ENCODE results near the gene DGKH. TPM values are rescaled to one million over a fixed set of nuclear protein-coding genes. Genes with fewer than 3 reads are reported as not detected.

The DGKH gene
- total and polyA plus RNA-seq, 9 of the 15 experiments (the other 6 are each of a cell fraction or from before 2014, with no cell fraction given), result 0.38 to 4.4 (median 3.1) TPM

DNA sequence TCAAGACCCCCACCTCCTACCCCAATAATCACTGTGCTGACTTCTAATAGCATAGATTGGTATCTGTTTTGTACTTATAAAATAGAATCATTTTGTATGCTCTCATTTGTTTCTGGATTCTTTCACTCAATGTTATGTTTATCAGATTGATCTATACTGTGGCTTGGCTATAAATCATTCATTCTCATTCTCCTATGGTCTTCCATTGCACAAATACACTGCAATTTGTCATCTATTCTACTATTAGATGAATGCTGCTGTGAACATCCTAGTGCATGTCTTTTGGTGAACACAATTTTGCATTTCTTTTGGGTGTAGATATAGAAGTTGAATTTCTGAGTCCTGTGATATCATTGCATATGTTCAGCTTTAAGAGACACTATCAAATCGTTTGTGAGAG, 128.7 kb downstream of the DGKH start (continued):
- TF ChIP-seq, protein P1, sequence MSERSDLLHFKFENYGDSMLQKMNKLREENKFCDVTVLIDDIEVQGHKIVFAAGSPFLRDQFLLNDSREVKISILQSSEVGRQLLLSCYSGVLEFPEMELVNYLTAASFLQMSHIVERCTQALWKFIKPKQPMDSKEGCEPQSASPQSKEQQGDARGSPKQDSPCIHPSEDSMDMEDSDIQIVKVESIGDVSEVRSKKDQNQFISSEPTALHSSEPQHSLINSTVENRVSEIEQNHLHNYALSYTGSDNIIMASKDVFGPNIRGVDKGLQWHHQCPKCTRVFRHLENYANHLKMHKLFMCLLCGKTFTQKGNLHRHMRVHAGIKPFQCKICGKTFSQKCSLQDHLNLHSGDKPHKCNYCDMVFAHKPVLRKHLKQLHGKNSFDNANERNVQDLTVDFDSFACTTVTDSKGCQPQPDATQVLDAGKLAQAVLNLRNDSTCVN (CRISPR knock-in tag; IDR thresholded peaks at IDR 0.05), result no peak
- TF ChIP-seq, protein P2, sequence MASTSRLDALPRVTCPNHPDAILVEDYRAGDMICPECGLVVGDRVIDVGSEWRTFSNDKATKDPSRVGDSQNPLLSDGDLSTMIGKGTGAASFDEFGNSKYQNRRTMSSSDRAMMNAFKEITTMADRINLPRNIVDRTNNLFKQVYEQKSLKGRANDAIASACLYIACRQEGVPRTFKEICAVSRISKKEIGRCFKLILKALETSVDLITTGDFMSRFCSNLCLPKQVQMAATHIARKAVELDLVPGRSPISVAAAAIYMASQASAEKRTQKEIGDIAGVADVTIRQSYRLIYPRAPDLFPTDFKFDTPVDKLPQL (IDR thresholded peaks at IDR 0.05; ENCODE audit: extremely low read depth, insufficient read length), result no peak
- TF ChIP-seq, protein P3, sequence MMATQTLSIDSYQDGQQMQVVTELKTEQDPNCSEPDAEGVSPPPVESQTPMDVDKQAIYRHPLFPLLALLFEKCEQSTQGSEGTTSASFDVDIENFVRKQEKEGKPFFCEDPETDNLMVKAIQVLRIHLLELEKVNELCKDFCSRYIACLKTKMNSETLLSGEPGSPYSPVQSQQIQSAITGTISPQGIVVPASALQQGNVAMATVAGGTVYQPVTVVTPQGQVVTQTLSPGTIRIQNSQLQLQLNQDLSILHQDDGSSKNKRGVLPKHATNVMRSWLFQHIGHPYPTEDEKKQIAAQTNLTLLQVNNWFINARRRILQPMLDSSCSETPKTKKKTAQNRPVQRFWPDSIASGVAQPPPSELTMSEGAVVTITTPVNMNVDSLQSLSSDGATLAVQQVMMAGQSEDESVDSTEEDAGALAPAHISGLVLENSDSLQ (IDR thresholded peaks at IDR 0.05), result 0 out of 2 replicates have a peak, but pooled peaks have one; percentile 25
- no peak for TF ChIP-seq ESRRB (CRISPR knock-in tag; IDR thresholded peaks at IDR 0.05; ENCODE audit: borderline replicate concordance)
- TF ChIP-seq, protein P4, sequence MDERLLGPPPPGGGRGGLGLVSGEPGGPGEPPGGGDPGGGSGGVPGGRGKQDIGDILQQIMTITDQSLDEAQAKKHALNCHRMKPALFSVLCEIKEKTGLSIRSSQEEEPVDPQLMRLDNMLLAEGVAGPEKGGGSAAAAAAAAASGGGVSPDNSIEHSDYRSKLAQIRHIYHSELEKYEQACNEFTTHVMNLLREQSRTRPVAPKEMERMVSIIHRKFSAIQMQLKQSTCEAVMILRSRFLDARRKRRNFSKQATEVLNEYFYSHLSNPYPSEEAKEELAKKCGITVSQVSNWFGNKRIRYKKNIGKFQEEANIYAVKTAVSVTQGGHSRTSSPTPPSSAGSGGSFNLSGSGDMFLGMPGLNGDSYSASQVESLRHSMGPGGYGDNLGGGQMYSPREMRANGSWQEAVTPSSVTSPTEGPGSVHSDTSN (CRISPR knock-in tag; IDR thresholded peaks at IDR 0.05; ENCODE audit: low read depth), result no peak
- TF ChIP-seq, protein P4 (tag; conservative IDR thresholded peaks at IDR 0.05; ENCODE audit: low read depth), result peak; percentile 51

Data from K562 (cell line).